GM12873 (cell line): ENCODE measurements around the gene BTBD2.
A peak's percentile ranks its signal among the peaks of the same experiment; 100 is the strongest.

Experiments
- TF ChIP-seq, protein P1 (sequence below): IDR thresholded peaks from 2 replicates; pipeline ENCODE4 v1.5.1; 2012; ENCODE audit warnings: low read depth, mild to moderate bottlenecking, moderate library complexity, low read length, control low read depth; ENCODE audit not compliant: insufficient read depth; ENCODE audit errors: missing control alignments

BTBD2 gene

DNA sequence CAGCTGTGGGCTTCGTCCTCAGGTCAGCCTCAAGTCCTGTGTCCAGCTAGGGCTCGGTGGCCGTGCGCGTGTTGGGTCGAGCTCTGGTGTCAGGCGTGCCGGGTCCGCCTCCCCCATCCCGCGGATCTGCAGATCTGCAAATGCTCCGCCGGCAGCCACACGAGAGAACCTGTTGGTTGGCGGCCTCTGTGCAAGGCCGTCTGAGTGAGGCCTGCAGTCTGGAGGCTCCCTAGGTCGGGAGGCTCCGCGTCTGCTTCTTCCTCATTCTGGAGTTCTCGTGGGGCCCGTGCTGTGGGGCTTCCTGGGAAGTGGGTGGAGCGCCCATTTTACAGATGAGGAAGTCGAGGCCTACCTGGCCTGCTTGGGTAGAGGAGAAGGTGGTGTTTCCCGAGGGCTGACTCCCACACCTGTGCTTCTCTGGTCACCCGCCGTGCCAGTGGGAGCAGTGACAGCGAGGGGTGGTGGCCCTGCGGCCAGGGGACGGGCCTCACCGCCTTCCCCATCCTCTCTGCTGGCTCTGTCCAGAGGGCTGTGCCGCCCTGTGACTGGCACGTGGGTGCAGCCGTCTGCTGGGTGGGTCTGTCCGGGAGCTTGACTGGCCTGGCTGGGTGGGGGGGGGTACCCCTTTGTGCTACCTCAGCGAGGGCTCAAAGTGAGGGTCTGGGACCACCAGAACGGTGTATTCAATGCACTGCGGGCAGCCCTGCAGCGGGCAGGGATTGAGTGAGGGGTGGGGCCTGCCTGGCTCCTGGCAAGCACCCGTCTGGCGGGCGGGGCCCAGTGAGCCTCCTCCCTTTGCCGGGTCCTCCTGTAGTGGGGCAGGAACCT, 71.2 kb downstream of the BTBD2 start:
- TF ChIP-seq, protein P1, sequence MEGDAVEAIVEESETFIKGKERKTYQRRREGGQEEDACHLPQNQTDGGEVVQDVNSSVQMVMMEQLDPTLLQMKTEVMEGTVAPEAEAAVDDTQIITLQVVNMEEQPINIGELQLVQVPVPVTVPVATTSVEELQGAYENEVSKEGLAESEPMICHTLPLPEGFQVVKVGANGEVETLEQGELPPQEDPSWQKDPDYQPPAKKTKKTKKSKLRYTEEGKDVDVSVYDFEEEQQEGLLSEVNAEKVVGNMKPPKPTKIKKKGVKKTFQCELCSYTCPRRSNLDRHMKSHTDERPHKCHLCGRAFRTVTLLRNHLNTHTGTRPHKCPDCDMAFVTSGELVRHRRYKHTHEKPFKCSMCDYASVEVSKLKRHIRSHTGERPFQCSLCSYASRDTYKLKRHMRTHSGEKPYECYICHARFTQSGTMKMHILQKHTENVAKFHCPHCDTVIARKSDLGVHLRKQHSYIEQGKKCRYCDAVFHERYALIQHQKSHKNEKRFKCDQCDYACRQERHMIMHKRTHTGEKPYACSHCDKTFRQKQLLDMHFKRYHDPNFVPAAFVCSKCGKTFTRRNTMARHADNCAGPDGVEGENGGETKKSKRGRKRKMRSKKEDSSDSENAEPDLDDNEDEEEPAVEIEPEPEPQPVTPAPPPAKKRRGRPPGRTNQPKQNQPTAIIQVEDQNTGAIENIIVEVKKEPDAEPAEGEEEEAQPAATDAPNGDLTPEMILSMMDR: no peak

DNA sequence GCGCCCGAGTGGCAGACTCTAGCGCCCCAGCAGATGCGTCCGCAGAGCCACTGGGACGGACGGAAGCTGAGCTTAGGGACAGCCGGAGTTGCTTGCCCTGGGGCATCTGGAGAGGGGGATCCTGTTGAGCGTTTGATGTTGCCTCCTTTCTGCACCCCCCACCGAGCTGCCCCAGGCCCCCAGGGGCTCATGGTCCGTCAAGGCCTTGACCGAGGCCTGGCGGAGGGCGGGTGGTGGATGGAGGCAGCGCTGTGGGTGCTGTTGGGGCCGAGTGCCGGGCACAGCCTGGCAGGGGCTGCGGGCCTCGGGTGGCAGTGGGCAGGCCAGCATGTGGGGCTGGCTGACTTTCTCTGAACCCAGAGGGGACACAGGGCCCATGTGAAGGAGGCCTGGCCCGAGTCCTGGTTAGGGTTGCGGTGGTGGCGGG, 71.8 kb downstream of the BTBD2 start:
- TF ChIP-seq, protein P1: no peak

DNA sequence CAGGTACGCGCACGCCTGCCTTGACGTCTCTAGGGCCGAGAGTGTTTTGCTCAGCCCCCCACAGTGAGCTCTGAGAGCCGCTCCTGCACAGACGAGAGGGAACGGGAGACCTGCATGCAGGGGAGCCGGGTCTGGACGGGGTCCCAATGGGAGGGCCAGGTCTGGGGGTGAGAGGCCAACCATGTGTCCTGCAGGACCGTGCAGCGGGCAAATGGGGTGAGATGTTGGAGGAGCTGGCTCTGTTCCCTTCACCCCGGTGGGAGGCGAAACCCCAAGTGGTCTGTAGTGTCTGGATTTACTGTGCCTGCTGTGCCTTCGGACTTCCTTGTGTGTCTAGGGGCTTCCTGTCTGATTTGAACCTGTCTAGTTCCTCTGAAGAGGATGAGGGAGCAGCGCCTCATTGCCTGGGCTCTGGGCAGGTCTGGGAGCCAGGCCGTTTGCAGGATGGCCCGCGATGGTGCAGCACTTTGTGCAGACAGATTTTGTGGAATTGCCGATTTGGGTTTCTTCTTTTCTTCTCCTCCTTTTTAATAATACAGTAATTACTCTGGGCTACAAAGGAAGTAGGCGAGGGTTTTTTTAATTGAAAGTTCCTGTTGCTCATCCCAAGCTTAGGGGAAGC, 72.5 kb downstream of the BTBD2 start:
- TF ChIP-seq, protein P1: no peak

DNA sequence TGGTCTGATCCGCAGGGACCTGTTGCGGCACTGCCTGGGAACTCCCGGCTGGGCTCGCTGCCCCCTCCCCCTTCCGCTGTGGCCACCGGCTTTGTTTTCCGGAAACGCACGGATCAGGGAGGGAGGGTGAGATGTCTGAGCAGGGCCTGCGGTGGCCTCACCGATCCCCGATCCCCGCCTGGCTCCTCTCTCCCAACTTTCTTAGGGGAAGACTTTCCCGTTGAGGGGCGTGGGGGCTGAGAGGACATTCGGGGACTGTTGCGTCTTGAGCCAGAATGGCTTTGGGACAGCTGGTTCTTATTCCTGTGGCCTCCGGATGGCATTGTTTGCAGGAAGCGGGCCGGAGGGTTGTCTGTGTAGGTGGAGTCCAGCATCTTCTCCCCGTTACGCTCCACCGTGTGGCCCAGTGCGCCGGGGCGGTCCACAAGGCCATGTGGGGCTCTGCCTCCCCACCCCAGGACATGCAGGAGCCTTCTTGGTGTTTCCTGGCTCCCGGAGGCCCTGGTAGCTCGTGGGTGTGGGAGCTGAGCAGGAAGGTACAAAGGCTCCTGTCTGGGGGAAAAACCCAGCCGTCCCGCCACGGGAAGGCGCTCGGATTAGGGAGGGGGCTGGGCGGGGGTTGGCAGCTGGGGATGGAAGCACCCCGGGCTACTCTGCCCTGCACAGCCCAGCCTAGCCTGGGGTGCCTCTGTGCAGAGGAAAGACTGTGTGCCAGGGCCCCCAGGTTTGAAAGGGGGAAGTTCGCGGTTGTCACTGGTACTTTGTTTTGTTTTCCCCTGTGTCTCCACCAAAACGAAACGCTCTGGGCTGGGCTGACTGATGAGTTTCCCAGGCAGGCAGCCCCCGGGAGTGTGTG, 73.2 kb downstream of the BTBD2 start:
- TF ChIP-seq, protein P1: no peak

DNA sequence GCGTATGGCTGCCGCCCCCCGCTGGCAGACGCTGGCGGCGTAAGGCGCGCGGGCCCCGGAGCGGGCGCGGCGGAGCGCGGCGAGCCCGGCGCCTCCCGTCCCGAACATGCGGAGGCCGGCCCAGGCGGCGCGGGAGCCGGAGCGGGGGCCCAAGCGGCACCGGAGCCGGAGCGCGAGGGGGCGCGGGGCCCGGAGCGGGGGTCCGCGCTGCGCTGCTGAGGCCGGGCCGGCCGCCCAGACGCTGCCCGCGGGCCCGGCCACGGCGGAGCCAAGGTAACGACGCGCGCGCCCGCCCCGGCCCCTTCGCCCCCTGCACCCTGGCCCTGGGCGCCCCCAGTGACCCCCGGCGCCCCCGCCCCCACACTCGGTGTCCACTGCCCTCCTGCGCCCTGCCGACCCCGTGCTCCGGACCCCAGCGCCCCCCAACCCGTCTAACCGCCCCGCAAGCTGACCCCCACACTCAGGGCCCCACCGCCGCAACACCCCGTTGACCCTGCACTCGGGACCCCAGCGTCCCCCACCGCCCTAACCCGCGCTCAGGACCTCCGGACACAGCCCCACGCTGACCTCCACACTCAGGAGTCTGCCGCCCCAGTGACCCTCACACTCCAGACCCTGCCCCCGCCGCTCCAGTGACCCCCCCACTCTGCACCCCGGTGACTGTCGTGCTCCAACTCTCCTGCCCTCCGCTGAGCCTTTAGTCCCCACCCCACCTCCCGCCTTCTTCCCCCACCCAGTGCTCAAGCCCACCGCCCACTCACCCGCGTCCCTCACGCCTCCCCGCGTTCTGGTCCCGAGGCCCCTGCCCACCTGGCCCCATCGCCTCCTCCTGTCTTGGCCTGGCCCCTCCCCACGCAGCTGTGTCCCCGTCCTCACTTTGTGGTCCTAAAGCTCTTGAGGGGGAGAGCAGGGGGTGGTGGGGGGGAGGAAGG, 74.1 kb downstream of the BTBD2 start, which contains the start of gene CSNK1G2:
Gene CSNK1G2, plus strand, starts transcription at position 27 of the 932 bp plus-strand sequence. CDS start 28,601 bp downstream, outside the sequence.
- TF ChIP-seq, protein P1: peak; percentile 13

DNA sequence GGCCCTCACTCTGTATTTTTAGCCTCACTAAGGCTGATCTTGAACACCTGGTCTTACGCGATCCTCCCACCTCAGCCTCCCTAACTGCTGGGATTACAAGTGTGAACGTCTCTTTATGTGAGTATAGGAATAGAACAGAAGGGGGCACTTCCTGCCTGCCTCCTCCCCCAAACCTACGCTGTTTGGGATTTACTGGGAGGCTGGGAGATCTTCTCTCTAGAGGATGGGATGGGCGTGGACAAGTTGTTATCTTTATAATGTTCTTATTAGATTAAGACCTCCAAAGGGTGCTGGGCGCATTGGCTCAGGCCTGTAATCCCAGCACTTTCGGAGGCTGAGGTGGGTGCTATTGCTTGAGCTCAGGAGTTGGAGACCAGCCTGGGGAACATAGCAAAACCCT, 77.4 kb downstream of the BTBD2 start:
- TF ChIP-seq, protein P1: no peak
